Stimulated activated CD8-positive, alpha-beta memory T cell treated with anti-CD3 and anti-CD28 coated beads, Interleukin-4, amount 100 ng/mL, for 4 hours (primary cell): ENCODE results near the gene C1orf141.
A peak's percentile ranks its signal among the peaks of the same experiment; 100 is the strongest.
"Not testable (repeated sequence)": the region's sequence is repeated elsewhere in the genome, so short reads cannot be mapped to it uniquely, and the experiment has no call there.

Source experiments
- DNase-seq, 2 donors: peaks; one replicate each; pipeline ENCODE4 v3.0.0-alpha.2; 2020; ENCODE audit warnings: low read depth in 2 of 2, low spot score in 1 of 2

C1orf141 gene

DNA sequence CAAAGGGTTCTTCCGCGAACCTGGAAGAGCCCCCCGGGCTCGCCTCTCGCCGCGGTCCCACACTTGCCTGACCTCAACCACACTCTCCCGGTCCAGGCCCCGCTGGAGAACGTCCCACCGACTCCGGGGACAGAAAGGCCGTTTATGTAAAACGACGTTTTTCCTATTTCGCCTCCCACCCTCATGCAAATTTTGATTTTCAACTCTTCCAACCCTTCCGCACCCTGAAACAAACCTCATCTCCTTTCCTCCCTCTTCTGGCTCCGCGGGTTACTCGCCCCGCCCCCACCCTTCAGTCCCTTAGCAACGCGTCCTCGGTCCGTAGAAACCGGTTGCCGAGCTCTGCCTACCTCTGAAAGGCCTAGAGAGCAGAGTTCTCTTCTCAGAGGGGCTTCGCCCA lies at the start of gene C1orf141:
C1orf141 (minus strand) TSS at position 276 of the 400 bp plus-strand sequence. CDS start 7,730 bp downstream, outside the sequence.
- no peak for DNase-seq

DNA sequence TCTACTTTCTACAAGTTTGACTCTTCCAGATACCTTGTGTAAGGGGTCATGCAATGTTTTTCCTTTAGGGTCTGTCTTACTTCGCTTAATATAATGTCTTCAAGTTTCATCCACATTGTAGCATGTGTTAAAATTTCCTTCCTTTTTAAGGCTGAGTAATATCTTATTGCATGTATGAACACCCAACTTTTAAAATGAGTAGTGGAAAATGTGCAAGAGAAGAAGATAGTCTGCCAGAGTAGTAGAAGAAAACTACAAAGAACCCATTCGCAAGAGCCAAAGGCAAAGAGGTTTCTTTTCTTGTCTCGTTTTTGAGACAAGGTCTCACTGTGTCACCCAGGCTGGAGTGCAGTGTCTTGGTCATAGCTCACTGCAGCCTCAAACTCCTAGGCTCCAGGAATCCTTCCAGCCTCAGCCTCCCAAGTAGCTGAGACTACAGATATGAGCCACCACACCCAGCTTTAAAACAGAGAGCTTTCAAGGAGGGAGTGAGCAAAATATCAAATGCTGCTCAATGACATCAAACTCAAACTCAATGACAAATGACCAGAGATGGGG lies 40.8 kb upstream of the C1orf141 start:
- DNase-seq: no peak

DNA sequence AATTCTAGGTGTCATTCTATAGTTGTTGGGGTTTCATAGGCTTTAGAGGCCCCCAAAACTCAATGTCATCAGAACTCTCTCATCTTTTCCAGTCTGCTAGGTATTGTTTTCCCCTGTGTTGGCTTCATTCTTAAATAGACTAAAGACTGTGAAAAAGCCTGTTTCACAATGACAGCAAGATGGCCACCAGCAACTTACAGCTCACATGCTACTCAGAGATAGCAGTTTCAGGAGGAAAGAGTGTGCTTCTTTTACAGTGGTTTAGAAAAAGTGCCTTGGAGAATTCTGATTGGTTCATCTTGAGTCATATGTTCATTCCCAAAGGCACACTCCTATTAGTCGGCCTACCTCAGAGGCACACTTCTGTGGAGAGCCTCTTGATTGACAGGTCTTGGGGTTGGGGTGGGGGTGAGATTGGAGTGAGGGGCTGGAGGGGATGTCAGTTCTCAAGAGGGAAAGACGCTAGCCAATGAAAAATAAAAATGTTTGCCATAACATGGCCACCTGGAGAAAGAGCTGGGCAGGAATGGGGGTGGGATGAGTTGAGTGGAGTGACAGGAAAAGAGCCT lies 40.0 kb upstream of the C1orf141 start:
- DNase-seq: no peak

DNA sequence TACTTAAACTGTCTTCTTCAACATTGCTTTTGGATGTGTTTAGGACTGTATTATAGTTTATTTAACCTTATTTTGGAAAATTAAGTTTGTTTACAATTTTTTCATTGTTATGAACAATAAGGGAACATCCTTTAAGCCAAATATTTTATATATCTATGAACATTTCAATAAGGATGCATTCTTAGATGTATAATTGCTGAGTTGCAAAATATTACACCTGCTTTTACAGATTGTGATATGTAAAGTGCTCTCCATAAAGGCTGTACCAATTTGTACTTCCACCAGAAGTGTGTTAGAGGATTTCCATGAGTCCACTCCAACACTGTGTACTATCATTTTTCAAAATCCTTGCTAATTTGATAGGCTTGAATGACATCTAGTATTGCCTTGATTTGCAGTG lies 39.2 kb upstream of the C1orf141 start:
- no peak for DNase-seq

DNA sequence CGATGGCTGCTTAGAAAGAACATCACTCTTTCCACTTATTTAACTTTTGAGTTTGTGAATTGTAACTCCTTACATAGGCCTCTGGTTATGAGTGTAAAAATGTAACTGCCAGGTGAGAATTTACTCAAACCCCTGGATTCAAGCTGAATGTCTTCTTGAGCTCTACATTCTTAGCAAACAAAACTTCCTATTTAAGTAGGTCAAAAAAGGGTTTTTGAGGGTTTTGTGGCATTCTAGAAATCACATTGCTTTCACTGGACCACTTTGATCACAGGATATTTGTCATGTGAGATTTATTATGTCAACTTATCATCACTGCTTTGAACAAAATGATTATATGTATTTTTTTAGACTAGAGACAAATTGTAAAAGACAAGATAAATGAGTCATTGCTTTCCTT lies 37.2 kb upstream of the C1orf141 start:
- no peak for DNase-seq

DNA sequence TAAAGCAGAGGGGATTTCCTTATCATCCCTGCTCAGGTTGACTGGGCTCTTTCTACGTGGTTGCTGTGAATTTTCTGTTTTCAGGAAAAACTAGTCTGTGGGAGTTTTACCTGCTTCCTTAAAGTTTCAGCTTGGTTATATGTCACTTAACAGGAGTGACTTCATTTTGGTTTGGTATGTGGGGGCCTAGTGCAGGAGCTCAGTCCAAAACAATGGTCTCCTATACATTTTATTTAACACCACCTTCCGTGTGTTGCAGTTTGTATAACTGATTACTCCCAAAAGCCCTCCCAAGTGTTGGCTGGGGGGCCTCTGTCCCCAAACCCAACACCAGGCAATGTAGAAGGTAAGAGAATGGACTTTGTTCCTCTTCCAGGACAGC lies 36.8 kb upstream of the C1orf141 start:
- DNase-seq: no peak

DNA sequence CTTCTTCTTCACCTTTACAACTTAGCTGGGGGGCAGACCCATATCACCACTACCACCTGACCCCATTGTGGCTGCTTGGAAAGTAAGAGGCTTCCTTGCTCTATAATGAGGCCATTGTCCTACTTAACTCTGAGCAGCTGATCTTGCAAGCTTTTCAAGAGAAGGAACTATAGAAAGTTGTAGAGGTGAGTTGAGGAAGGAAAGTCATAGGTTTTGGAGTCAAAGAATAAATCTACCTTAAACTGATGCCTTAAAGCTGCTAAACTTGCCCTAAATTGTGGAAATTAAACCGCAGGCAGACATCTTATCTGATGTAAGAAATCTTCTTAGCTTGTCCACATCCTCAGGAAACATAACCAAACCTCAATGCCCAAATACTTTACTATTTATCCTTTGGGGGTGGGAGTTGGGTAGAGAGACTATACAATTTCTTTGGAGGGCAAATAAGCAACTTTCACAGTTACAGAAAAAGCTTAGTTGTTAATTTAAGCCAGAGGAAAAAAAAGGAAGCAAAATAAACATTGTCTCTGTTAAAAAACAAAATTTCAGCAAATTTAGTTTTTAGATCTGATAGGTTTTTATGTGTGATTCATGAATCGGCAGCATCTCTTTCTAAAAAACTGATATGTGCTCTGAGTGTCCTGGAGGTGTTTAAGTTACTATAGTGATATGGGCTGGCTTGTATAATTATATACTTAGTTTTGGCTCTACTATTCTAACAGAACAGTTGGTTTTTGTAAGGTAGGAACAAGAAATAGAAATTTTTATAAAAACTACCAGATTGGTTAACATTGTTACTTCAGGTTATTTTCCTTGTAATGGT lies 36.2 kb upstream of the C1orf141 start:
- no peak for DNase-seq

DNA sequence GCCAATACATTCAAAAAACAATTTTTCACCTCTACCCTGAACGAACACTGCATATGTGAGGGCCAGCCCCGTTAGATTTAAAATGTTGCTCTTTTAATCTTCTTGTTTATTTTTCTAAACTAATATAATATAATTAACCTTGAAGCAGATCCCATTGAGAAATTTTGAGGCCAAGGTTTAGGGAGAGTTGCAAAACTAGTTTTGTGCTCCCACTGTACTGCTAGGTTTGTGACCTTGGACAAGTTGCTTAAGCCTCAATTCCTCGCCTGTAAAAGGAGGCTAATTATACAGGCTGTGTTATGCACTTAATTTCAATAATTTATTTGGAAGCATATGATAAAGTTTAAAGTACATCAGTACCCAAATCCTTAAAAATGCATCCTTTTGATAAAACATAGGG lies 35.2 kb upstream of the C1orf141 start:
- no peak for DNase-seq

DNA sequence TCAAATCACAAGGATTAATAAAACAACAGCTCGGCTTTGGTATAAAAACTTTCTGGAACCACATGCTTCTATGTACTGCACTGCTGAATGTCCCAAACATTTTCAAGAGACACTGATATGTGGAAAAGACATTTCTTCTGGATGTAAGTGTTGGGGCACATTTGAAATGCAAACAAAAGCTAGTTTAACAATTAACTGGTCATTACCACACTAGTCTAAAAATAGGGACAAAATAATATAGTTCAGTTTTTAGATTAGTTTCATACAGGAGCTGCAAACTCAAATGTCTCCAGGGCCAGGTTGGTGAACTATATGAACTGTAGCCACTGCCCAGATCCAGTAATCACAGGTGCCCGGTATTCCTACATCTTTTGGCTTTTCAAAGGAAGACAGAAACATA lies 34.7 kb upstream of the C1orf141 start:
- no peak for DNase-seq

DNA sequence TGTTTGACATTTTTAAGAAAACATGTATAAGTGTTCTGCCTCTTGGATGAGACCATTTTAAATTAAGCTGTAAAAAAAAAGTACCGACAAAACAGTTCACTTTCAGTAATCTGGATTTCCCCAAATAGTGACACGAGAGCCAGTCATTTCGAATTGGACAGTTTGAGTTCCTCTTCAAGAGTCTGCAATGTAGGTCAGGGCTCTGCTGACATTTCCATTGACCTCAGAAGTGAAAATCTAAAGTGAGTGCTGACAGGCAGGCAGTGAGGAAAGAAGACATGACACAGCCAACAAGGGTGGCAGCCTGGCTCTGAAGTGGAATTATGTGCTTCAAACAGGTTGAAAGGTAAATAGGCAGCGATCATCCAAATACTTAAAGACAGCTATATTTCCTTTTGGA lies 31.4 kb upstream of the C1orf141 start, which contains the start of gene IL23R:
IL23R (plus strand) TSS at position 259 of the 400 bp plus-strand sequence. CDS start 1,667 bp downstream, outside the sequence.
- DNase-seq: no peak

DNA sequence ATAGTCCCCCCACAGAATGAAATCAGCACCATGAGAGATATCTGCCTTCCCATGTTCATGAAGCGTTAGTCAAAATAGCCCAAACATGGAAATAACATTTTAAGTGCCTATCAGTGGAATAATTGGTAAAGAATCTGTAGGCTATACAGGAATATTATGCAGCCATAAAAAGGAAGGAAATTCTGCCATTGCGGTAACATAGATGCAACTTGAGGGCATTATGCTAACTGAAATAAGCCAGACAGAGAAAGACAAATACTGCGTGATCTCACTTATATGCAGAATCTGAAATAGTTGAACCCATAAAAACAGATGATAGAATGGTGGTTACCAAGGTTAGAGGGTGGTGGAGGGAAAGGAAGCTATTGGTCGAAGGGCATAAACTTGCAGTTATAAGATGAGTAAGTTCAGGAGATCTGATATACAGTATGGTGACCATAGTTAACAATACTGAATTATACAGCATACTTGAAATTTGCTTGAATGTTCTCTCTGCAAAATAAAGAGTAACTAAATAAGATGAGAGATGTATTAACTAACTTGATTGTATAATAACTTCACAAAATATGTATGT lies 30.8 kb upstream of the C1orf141 start:
- no peak for DNase-seq

DNA sequence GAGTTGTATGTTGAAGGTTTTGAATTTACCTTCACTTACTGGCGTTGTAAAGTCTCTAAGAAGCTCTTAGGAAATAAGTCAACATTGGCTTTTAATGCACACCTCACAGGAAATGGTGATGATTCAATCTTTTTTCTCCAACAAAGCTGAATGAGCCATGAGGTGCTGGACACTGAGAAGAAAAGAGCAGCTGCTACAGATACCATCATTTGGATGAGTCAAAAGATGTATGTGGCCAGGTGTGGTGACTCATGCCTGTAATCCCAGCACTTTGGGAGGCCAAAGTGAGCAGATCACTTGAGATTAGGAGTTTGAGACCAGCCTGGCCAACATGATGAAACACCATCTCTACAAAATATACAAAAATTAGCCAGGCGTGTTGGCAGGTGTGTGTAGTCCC lies 28.2 kb upstream of the C1orf141 start:
- no peak for DNase-seq

DNA sequence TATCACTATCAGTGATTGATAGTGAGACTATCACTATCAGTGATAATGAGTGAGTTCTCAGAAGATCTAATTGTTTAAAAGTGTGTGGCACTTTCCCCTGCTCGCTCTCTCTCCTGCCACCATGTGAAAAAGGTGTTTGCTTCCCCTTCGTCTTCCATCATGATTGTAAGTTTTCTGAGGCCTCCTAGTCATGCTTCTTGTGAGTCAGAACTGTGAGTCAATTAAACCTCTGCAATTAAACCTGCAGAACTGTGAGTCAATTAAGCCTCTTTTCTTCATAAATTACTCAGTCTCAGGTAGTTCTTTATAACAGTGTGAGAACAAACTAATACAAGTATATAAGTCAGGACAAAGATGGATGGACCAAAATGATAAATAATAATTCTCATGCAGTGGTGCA lies 24.5 kb upstream of the C1orf141 start:
- DNase-seq: no peak

DNA sequence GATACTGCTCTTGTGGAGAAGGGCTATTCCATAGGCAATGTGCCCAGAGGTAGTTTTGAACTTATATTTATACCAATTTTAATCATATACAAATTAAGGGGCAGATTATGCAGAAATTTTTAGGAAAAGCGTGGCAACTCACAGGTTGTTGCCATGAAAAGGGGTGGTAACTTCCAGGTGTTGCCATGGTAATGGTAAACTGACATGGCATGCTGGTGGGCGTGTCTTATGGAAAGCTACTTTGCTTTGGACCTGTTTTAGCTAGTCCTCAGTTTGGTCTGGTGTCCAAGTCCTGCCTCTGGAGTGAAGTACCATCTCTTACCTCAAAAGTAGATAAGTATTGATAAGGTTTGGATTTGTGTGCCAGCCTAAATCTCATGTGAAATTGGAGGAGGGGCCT lies 23.6 kb upstream of the C1orf141 start:
- DNase-seq: no peak

DNA sequence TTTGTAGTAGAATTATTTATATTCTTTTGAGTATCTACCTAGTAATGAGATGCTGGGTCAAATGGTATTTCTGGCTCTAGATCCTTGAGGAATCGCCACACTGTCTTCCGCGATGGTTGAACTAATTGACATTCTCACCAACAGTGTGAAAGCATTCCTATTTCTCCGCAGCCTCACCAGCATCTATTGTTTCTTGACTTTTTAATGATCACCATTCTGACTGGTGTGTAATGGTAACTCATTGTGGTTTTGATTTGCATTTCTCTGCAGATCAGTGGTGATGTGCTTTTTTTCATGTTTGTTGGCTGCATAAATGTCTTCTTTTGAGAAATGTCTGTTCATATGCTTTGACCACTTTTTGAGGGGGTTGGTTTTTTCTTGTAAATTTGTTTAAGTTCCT lies 16.2 kb upstream of the C1orf141 start:
- DNase-seq: no peak

DNA sequence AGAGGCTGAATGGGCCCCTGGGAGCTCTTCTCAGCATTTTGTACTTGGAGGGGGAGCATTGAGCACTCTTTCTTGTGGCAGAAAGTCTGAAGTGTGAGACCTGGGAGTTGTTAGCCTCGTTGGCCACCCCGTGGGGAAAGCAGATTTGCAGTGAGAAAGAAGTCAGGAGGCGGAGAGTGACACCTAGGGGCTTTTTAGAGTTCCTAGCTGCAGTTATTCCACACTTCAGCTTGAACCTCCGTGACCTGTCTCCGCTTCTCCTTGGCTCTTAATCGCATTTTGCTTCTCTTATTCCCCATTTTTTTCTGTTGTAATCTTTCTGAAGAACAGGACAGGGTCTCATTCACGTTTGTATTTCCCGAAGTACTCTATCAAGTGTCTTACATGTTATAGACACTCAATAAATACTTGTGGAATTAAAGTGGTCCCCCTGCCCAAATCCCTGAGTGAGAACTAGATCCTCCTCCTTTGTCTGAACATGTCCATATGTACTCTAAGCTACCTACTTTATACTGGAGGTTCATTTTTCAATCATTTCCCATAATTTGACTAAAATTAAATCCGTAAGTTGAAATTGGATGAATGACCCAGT lies 14.5 kb upstream of the C1orf141 start:
- peak; percentile 18 to 23 for DNase-seq

DNA sequence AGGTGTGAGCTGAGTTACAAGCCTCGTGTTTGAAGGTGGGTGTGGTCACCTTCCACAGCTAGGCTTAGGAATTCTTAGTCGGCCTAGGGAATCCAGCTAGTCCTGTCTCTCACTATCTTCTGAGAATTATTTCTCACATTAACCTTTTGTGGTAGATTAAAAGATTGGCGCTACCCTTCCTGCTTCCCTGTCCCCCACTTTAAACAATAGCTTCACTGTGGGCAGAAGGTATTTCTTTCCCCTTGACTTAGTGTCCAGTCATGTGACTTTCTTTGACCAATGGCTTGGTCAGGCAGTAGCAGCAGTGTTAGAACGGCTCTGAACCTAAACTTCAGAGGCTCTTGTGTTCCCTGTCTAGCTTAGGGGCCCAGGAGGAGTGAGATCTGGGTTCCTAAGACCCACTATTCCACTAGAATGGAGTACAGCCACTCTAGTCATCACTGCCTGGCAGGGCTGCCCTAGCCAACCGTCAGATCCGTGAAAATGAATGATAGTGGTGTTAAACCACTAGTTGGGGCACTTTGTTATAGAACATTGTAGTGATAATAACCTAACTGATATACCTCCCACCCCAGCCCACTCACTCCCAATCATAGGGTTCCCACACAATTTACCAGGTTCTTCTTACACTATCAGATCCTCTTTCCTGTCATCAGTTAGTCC lies 13.9 kb upstream of the C1orf141 start:
- DNase-seq: no peak

DNA sequence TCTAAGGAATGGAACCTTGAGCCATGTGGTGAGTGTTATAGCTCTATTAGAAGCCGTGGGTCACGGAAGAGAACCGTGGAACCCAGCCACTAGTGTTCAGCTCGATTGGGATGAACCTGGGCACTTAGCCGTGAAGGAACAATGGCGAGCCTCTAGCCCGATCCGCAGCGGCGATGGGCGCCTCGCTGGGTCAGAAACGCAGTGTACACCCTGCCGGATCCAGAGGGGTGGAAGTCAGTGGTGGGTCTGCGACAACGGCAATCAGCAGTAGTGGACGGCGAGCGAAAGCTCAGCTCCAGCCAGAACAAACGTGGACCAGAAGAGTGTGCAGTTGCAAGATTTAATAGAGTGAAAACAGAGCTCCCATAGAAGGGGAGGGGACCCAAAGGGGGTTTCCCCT lies 13.2 kb upstream of the C1orf141 start:
- DNase-seq: not testable (repeated sequence)

DNA sequence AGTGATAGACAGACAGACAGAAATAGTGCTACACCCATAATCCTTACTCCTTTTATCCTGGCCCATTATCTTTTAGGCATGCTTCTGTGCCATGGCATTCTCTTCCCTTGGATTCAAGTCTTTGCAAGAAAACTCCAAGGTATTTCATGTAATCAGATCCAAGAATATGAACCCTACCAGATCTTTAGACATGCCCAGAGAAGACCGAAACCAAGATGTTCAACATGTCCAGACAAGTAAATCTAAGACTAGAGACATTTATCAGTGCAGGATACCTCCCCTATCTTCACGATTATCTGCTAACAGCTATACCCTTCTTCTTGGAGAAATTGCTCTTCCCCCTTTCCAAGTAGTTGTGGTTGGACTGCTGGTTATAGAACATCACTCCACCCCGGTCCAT lies 11.8 kb upstream of the C1orf141 start:
- DNase-seq: no peak

DNA sequence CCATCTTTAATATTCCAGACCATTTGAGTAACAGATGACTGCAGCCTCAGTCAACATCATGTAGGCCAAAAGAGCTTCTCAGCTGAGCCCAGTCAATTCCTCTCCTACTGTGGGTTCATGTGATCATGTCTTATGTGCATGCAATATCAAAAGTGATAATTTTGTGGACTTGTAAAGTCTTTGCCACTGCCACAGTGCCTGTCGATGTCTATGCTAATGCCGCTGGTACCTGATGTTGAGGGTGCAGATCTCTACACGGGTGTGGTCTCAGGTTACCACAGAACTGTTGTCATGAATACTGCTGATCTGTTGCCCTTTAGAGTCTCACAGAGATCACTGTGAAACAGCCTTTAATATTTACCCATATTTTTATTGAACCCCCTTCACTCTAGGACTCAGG lies 11.3 kb upstream of the C1orf141 start:
- DNase-seq: no peak

DNA sequence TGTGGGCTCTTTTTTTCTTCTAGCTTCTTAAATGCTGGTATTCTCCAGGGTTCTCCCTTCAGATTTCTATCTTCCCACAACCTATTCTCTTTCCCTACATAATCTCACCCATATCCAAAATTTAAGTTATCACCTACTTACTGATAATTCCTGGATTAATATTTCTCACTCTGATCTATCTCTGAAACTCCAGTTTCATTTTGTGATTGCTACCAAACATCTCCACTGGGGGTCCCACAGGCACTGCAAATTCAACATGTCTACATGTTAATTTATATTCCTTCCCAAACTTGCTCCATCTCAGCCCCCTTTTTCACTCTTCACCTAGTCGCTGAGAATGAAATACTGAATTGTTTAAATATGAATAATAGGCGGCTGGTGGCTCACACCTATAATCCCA lies 9.9 kb upstream of the C1orf141 start:
- no peak for DNase-seq
